ENCODE results near the gene FERMT3.

Gene FERMT3

DNA sequence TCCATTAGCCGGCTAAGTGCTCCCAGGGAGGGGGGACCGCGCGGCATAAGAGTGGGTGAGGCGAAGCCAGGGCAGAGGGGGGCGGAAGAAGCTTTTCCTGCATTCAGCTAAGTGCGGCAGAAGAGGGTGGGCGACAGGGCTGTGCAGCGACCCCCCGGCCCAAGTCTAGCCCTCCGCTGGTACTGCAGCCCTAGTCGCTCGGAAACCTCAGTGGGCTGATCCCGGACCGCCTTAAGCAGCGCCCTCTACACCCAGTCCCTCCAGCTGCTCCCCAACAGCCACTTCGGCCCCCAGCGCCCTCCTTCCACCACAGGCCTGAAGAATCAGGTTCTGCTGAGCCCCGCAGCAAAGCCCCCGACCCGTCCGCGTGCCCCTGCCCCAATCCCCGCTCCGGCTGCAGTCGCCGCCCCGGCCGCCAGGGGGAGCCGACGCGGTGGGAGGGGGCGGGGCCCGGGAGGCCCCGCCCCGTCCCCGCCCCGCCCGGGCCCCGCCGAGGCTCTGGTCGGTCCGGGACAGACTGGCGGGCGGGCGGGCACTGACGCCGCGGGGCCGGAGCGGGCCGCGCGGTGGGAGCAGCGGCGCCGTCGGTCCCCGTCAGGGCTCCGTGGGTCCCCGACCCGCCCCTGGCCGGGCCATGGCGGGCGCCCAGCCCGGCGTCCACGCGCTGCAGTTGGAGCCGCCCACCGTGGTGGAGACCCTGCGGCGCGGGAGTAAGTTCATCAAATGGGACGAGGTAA is 44.7 kb downstream of the FERMT3 start, which contains the start of gene PLCB3:
Gene PLCB3 (plus strand): TSS at position 515 of the 737 bp plus-strand sequence. CDS start 120 bp downstream, at position 635.
- peak; percentile 64 to 65 for ATAC-seq

DNA sequence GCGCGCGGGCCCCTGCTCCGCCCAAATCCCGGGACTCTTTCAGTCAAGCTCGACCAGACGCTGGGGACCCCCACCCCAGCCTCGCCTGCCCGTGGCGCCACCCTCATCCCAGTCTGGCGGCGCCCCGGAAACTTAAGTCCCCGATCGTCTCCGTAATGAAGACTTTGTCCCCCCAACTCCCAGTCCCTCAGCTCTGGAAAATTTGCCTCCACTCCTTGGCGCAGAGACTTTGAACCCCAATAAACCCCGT is 45.2 kb downstream of the FERMT3 start:
- no peak for ATAC-seq

DNA sequence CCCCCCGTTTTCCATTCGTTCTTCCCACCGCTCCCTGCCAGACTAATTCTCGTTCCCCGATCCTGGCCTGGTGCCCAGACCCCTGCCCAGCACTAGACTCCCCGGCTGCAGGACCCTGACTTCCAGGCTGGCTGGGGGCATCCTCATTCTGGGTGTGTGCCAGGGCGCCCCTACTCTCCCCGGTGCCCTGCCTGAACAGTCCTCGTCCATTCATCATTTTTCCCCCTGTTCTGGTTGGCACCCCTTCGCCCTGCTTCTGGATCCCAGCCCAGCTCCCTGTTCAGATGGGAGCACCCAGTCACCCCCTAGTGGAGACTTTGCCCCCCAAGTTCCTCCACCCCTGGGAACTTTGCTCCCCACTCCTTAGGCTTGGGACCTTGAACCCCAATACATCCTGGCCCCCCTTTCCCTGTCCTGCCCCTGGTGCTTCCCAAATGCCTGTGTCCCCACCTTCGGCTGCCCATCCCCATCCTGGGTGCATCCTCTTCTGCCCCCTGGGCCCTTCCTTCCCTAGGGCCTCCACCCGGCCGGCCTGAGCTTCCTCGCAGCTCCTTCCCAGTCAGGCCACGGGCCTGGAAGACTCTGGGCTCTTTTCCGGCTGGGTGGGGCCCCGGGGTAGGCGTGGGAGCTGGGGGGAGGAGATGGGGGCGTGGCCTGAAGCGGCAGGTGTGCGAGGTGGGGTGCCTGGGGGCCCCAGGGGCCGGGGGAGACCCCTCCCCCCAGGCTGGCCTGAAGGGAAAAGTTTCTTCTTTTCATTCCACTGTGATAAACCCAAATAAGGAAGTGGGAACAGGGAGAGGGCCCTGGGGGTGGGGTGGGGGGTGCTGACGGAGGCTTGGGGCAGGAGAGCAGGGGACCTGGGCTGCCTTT is 45.7 kb downstream of the FERMT3 start:
- ATAC-seq = no peak

DNA sequence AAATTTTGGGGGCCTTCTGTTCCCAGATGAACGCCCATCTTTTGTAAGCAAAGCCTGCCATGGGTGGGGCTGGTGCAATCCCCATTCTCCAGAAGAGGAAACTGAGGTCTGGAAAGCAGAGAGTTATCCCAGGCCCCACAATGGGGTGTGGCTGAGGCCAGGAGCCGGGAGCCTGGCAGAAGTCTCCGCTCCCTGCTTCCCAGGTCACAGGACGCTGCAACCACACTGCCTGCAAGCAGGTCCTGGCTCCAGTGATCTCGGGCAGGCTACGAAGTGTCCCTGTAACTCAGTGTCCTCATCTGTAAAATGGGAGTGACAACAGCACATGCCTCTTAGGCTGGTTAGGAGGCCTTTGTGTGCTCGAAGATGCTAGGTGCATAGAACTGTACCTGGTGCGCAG is 46.5 kb downstream of the FERMT3 start:
- ATAC-seq = no peak

DNA sequence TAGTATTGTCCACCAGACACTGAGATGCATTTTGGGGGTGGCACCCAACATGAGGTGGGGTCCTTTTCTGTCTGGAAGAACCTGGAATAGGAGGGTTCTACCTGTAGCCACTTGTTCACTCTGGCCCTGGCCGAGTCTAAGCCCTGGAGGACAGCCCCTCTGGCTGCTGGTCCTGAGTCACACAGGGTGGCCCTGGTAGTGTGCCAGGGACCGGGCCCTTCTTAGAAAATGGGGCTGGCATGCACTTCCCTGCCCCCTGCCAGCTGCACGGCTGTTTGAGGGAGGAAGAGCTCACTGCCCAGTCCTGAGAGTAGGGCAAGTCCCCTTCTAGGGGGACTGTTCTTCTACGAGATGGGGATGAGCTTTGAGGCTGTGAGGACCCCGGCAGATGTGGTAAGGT is 47.0 kb downstream of the FERMT3 start:
- no peak for ATAC-seq

DNA sequence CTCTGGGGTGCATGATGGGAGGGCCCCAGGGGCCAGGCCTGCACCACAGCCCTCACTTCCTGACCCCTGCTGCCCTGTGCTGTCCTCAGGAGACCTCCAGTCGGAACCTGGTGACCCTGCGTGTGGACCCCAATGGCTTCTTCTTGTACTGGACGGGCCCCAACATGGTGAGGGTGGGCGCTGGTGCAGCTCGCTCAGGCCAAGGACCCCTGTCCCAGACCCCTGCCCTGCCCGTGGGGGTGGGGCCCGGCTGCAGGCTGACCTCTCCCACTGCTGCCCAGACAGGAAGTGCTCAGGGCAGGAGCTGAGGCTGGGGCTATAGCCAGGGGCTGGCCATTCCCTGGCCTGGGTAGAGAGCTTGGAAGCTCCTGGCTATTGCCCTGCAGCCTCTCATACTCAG is 47.8 kb downstream of the FERMT3 start:
- no peak for ATAC-seq

DNA sequence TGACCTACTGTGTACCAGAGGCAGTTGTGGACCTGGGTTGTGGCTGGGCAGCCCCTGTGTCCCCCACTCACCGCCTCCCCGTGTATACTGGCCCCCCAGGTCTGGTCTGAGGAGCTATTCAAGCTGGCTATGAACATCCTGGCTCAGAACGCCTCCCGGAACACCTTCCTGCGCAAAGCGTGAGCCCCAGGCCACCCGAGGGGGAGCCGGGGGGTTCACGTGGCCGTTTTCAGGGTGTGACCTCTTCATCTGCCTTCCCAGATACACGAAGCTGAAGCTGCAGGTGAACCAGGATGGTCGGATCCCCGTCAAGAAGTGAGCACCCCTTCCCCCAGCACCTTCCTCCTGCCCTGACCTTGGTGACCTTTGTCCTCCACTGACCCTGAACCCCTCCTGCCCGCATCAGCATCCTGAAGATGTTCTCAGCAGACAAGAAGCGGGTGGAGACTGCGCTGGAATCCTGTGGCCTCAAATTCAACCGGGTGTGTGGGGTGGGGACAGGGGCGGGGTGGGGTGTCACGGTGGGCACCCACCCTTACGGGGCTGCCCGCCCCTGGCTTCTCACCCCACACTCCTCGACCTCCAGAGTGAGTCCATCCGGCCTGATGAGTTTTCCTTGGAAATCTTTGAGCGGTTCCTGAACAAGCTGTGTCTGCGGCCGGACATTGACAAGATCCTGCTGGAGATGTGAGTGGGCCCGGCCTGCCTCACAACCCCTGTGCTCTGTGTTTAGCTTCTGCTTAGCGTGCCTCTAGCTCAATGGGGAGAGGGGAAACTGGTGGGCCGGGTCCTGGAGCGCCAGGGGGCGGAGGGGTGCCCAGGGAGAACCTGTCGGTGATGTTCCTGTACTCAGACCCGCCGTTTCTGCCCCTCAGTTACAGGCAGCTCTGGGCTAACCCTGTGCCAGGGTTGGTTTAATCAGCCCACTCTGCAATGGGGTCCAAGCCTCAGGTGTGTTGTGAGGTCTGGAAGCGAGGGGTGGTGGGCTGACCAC is 48.9 kb downstream of the FERMT3 start:
- ATAC-seq = no peak

DNA sequence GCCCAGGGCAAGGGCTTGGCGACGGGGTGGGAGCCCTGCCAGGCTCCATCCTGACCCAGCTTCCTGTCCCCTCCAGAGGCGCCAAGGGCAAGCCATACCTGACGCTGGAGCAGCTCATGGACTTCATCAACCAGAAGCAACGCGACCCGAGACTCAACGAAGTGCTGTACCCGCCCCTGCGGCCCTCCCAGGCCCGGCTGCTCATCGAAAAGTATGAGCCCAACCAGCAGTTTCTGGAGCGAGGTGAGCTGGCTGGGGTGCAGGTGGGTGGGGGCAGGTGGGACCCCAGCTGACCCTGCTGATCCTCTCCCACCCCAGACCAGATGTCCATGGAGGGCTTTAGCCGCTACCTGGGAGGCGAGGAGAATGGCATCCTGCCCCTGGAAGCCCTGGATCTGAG is 49.8 kb downstream of the FERMT3 start:
- no peak for ATAC-seq

DNA sequence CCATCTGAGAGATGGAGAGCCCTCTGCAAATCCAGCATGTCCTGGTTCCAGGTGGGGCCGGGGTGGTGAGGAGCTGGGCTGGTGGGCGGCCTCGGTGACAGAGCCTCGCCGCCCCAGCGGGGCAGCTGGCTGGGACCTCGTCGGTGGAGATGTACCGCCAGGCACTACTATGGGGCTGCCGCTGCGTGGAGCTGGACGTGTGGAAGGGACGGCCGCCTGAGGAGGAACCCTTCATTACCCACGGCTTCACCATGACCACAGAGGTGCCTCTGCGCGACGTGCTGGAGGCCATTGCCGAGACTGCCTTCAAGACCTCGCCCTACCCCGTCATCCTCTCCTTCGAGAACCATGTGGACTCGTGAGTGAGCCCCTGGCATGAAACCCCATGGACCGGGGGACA is 51.8 kb downstream of the FERMT3 start:
- no peak for ATAC-seq

DNA sequence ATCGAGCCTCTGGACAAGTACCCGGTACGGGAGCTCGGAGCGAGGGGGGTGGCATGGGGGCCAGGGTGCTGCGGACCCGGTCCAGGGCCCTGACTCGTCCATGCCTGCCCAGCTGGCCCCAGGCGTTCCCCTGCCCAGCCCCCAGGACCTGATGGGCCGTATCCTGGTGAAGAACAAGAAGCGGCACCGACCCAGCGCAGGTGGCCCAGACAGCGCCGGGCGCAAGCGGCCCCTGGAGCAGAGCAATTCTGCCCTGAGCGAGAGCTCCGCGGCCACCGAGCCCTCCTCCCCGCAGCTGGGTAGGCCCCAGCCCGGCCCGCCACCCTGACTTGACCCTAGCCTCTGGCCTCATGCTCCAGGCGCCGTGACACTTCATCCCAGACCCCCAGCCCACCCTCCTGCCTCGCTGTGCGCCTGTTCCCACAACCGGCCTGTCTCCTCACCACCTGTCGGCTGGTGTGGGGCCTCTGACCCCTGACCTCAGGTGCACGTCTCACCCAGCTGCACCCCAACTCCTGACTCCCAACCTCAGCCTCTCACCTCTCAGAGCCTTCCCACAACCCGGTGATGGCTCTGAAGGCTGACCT is 52.5 kb downstream of the FERMT3 start:
- ATAC-seq = no peak

DNA sequence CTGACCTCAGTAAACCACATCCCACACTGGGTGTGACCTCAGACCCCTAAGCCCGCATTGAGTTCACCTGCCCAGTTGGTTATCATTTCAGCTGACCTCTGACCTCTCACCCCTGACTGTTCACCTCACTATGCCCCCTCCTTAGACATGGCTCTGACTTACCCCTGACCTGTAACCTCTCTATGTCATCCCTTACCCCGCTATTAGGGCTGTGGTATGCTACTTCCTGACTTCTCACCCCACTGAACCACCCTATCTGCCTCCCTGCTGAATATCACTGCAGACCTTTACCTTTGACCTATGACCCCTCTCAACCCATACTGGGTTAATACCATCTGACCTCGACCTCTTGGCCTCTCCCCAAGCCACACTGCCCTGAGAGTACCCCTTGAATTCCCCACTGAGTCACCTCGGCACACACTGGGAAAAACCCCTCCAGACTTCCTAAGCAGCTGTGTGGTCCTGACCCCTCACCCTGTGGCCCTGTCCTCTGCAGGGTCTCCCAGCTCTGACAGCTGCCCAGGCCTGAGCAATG is 53.1 kb downstream of the FERMT3 start:
- peak; percentile 61 to 69 for ATAC-seq

DNA sequence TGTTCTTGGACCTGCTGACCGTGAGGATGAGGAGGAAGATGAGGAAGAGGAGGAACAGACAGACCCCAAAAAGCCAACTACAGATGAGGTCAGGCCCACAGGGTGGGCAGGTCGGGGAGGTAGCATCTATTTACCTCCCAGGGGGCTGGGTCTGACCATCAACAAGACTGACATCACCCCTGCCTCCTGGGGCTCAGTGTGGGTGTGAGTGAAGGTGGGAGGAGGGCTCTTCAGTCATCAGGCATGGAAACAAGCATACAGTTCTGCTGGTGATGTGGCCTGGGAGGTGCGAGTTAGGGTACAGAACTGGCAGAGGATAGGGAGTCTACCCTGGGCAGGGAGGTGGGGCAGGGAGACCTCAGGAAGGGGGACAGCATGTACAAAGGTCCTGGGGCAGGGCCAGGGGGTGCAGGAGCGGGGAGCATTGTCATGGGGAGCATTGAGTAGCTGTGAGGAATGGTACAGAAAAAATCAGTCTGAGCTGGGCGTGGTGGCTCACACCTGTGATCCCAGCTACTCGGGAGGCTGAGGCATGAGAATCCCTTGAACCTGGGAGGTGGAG is 53.7 kb downstream of the FERMT3 start:
- no peak for ATAC-seq

DNA sequence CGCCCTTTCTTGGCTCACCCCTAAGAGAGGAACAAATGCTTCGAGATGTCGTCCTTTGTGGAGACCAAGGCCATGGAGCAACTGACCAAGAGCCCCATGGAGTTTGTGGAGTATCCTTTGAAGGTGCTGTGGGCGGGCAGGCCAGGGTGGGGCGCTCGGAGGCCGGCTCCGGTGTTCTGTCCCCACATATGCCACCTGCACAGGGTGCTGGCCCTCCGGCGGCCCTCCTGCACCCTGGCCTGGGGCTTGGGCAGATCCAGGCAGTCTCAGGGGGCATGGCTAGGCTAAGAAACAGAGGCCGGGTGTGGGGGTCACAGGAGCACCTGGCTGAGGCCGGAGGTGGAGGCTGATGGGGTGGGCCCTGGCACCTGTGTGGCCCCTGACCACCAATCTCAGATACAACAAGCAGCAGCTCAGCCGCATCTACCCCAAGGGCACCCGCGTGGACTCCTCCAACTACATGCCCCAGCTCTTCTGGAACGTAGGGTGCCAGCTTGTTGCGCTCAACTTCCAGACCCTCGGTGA is 55.1 kb downstream of the FERMT3 start:
- no peak for ATAC-seq

DNA sequence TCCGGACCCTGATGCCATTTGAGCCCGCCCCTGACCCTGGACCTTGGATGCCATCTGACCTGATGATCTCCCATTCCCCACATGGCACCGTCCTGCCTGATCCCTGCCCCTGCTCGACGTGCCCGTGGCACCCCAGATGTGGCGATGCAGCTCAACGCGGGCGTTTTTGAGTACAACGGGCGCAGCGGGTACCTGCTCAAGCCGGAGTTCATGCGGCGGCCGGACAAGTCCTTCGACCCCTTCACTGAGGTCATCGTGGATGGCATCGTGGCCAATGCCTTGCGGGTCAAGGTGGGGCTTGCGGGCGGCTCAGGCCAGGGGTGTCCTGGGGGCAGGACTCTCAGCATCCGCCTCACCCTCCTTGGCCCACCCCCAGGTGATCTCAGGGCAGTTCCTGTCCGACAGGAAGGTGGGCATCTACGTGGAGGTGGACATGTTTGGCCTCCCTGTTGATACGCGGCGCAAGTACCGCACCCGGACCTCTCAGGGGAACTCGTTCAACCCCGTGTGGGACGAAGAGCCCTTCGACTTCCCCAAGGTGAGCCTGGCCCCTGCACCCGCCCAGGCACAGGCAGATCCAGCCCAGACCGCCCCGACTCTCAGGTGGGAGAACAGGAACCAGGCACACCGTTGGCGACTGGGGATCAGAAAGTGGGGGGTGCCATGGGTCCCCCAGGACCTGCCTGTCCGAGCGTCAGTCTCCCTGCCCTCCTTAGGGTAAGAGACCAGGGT is 55.9 kb downstream of the FERMT3 start:
- ATAC-seq = no peak

DNA sequence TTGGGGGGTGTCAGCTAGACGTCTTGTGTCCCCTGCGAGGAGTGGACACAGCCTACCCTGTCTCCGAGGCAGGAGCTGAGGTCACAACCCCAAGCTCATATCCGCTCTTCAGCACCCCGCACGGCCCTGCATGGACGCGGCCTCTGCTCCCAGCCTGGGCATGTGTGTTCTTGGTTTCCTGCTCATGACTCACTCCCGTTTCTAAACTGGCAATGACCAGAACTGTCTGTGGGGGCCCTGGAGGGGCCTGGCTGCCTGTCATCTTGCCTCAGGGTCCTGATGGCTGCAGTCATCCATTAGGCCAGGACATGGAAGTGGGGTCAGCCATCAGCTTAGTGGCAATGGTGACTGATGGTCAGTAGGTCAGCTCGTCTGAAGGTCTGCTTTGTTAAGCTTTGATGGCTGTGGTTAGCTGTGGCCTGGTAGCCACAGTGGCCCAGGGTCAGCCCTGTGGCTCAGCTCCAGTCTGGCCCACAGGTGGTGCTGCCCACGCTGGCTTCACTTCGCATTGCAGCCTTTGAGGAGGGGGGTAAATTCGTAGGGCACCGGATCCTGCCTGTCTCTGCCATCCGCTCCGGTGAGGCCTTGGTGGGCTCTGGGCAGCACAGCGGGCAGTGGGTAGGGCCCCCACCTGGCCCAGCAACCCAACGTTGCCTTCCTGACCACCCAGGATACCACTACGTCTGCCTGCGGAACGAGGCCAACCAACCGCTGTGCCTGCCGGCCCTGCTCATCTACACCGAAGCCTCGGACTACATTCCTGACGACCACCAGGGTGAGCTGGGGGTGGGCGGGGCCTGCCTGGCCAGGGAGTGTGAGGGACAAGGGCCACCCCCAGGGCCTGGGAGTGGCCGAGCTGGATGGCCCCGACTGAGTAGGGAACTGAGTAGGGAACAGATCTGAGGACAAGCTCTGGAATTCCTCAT is 56.8 kb downstream of the FERMT3 start:
- ATAC-seq = no peak

DNA sequence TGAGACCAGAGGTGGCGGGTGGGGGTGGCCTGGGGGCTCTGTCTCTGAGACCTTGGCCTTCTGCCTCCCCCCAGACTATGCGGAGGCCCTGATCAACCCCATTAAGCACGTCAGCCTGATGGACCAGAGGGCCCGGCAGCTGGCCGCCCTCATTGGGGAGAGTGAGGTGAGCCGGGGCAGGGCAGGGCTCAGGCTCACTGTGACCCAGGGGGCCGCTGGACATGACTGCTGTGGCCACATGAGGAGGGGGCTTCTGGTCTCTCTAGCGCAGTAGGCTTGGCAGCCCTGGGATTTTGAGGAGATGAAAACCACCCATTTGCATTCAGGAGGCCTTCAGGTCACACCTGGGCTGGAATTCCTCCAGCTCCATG is 57.4 kb downstream of the FERMT3 start:
- no peak for ATAC-seq

DNA sequence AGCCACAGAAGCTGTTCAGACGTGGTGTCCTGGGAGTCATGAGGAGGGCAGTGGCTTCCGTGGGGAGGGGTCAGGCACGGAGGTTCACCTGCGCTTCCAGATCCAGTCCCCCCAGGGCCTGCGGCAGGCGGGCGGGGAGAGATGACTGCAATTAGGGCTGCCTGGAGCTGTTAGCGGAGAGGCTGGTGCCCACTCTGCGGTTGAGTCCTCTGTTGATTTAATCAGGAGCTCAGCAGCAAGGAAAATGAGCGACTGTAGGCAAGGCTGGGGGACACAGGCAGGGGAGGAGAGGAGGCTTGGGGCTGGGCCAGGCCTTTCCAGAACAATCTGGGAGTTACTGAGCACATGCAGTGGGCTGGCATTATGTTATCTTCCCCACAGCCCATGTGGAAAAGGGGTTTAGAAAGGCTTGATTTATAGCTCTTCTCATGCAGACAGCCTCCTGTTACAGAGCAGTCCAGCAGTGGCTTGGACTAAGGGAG is 57.9 kb downstream of the FERMT3 start:
- no peak for ATAC-seq

DNA sequence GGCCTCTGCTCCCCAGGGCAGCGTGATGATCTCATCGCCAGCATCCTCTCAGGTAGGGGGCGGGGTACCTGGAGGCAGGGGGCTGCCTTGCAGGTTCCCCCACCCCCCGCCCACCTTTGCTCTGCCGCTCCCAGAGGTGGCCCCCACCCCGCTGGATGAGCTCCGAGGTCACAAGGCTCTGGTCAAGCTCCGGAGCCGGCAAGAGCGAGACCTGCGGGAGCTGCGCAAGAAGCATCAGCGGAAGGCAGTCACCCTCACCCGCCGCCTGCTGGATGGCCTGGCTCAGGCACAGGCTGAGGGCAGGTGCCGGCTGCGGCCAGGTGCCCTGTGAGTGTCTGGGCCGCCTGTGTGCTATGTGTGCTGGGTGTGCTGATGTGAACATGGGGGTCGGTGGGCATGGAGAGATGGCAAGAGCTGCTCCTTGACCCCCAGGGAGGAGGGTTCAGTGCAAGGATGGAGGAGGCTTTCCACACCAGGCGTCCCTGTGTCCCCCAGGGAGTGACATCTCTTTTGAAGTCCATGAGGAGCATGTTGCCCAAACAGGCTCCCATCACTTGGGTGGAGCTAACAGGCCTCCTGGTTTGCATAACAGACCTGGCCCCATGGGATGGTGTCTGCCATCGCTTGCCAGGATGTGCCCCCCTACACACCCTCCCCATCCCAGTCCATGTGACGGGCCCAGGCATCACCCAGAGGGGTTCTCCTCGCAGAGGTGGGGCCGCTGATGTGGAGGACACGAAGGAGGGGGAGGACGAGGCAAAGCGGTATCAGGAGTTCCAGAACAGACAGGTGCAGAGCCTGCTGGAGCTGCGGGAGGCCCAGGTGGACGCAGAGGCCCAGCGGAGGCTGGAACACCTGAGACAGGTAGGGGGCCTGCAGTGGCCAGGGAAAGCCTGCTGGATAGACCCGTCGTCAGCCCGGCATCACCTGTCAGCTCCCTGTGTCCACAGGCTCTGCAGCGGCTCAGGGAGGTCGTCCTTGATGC is 58.9 kb downstream of the FERMT3 start:
- ATAC-seq = no peak

DNA sequence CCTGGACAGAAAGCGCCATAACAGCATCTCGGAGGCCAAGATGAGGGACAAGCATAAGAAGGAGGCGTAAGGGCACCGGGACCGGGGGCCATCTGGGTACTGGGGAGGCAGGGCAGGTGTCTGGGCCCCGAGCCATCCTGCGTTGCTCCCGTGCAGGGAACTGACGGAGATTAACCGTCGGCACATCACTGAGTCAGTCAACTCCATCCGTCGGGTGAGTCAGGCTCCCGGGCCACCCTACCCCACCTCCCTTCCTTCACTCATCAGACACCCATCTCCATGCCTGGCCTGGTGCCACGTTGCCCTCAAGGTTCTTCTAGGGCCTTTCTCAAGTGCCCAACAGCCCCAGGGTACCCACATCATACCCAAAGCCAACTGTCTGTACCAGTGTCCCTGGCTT is 59.8 kb downstream of the FERMT3 start:
- ATAC-seq = no peak
